ENCODE measurements around the gene TMEM150A.

Gene TMEM150A

DNA sequence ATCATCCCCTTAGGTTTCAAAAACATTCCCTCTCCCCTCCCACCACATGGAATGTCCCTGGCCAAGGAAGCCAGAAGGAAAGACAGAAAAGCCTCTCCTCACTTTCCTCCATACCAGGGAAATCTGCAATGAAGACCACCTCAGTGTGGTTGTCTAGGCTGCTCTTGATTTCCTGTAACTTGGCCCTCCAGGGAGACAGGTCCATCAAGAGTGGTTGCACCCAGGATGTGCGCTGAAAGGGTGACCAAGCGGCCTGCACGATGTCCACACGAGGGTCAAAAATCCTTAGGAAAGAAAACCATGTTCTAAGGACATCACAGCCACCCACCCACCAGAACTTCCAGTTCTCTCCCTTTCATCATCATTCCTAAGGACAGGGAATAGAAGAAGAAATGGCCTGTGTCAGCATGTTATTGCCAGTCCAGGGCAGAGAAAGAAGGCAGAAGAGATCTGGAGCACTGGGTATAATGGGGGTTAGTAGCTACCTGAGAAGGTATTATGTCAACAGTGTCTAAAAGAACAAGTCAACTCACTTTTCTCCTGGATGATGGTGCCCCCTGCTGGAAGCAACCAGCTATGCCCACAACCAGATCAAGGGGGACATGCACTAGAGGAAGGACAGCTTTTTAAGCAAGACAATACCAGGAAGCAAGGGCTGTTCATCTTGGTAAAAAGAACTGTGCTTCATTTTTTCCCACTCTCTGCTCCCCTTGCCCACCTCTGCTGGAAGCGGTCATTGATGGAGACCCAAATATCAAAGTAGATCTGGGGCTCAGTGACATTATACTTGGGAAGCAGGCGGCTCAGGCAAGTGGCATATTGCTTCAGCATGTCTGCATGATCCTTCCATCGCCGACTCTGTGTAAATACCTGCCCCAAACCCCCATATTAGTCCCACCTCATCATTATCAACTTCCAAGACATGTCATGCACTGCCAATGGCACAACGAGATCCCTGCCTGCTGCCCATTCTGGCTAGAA lies 50.5 kb downstream of the TMEM150A start:
- Histone ChIP-seq H3K9me3 (ENCODE audit: control insufficient read depth, low read length) (no peaks in the 10 kb centered on the region), H3K4me1 (ENCODE audit: control insufficient read depth, insufficient read depth, low read length) (peaks cover 9% of the 10 kb centered on the region), H3K9ac (ENCODE audit: low read length) (no peak overlapping the region), H3K27me3 (ENCODE audit: control insufficient read depth, insufficient read depth, low read length) (no peaks in the 10 kb centered on the region), H3K4me3 (ENCODE audit: low read length) (no peak overlapping the region), H3K36me3 (ENCODE audit: control insufficient read depth, insufficient read depth, low read length) (peaks cover 17% of the 10 kb centered on the region)

DNA sequence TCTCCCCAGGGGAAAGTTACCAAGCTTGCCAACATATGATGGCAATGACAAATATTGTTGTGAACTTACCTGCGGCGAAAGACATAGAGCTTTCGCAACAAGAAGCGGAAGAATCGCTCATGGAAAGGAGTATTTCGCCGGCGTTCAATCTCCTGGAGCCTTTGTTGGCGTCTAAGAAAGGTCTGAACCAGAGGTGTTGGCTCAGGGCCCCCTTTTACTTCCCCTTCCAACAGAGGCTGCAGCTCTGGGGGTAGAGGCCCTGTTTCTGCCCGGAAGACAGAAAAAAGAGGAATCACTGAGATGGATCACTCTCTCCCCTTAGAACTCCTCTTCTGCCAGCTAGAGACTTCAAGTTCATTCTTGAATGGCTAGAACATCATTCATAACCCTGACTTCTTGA lies 52.0 kb downstream of the TMEM150A start:
- Histone ChIP-seq H3K4me1 (ENCODE audit: control insufficient read depth, insufficient read depth, low read length) (peaks cover 9% of the 10 kb centered on the region), H3K9ac (ENCODE audit: low read length) (no peak overlapping the region), H3K36me3 (ENCODE audit: control insufficient read depth, insufficient read depth, low read length) (peaks cover 16% of the 10 kb centered on the region), H3K9me3 (ENCODE audit: control insufficient read depth, low read length) (no peaks in the 10 kb centered on the region), H3K4me3 (ENCODE audit: low read length) (no peak overlapping the region), H3K27me3 (ENCODE audit: control insufficient read depth, insufficient read depth, low read length) (no peaks in the 10 kb centered on the region)

DNA sequence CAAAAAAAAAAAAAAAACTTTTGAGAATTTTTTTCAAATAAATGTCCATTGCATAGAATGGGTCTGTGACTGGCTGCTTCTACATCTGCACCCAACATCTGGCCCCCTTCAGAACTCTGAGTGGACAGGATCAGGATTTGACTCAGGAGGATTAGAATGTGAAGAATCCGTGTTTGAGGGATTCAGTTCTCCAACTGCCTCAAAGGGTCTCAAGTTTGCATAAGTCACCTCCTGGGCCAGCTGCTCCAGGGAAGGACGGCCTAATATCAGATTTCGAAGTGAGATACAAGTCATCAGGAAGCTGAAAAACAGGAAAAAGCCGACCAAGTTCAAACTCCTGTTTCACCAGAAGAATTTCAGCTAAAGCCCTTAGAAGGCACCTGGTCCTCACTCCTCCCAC lies 52.7 kb downstream of the TMEM150A start:
- H3K4me1 ChIP-seq (ENCODE audit: control insufficient read depth, insufficient read depth, low read length): peaks cover 9% of the 10 kb centered on the region
- H3K4me3 ChIP-seq (ENCODE audit: low read length): no peak overlapping the region
- H3K9ac ChIP-seq (ENCODE audit: low read length): no peak overlapping the region
- peaks cover 19% of the 10 kb centered on the region for H3K36me3 ChIP-seq (ENCODE audit: control insufficient read depth, insufficient read depth, low read length)
- H3K27me3 ChIP-seq (ENCODE audit: control insufficient read depth, insufficient read depth, low read length): no peaks in the 10 kb centered on the region
- H3K9me3 ChIP-seq (ENCODE audit: control insufficient read depth, low read length): no peaks in the 10 kb centered on the region

DNA sequence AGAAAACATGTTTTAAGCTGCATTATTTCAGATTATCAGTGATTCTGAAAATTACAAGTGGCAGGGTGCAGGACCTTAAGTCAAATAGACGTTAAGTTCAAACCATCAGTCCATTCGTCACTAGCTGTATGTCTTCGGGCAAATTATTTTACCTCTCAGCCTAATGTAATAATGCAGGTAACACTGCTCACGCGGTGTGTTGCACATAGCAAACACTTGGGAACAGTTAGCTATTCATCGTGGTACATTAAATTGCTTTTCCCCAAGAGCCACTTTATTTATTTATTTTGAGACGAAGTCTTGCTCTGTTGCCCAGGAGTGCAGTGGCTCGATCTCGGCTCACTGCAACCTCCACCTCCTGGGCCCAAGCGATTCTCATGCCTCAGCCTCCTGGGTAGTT lies 53.4 kb downstream of the TMEM150A start:
- Histone ChIP-seq H3K9ac (ENCODE audit: low read length) (no peak overlapping the region), H3K4me3 (ENCODE audit: low read length) (no peak overlapping the region), H3K4me1 (ENCODE audit: control insufficient read depth, insufficient read depth, low read length) (peaks cover 9% of the 10 kb centered on the region), H3K27me3 (ENCODE audit: control insufficient read depth, insufficient read depth, low read length) (no peaks in the 10 kb centered on the region), H3K9me3 (ENCODE audit: control insufficient read depth, low read length) (no peaks in the 10 kb centered on the region), H3K36me3 (ENCODE audit: control insufficient read depth, insufficient read depth, low read length) (peaks cover 17% of the 10 kb centered on the region)

DNA sequence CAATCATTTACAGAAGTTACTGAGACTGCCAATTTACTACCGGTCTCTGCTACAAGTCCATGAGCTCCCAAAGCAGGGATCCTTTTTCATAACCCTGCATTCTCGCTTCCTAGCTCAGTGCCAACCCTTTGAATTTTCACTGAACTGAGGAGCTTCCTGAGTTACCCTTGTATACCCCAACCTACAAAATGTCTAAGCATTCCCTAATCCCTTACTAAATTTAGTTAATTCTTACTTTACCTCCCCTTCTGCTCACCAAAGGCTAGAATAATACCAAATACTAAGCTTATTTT lies 53.9 kb downstream of the TMEM150A start:
- Histone ChIP-seq H3K36me3 (ENCODE audit: control insufficient read depth, insufficient read depth, low read length) (peaks cover 15% of the 10 kb centered on the region), H3K4me1 (ENCODE audit: control insufficient read depth, insufficient read depth, low read length) (peaks cover 9% of the 10 kb centered on the region), H3K4me3 (ENCODE audit: low read length) (no peak overlapping the region), H3K9ac (ENCODE audit: low read length) (no peak overlapping the region), H3K27me3 (ENCODE audit: control insufficient read depth, insufficient read depth, low read length) (no peaks in the 10 kb centered on the region), H3K9me3 (ENCODE audit: control insufficient read depth, low read length) (no peaks in the 10 kb centered on the region)
